NCI-H2196 (cell line): ENCODE measurements around the gene COX7A2.

Source experiments
- DNase-seq: peaks from one replicate; lab custom pipeline; 2025; ENCODE audit not compliant: unreplicated experiment; lab: John Stamatoyannopoulos, UW

Gene COX7A2

GRCh38 chr6:75243333-75244062 is at the start of gene COX7A2:
Gene COX7A2 (minus strand): TSS chr6:75243801. CDS start chr6:75243734, 67 bp downstream.
- DNase-seq, result peak; percentile 94

- no peak for DNase-seq
Measured at GRCh38 chr6:75292555-75292954, 49.0 kb upstream of the COX7A2 start.

- DNase-seq, result no peak
Measured at GRCh38 chr6:75291744-75292143, 48.1 kb upstream of the COX7A2 start.

GRCh38 chr6:75291331-75291730 is 47.7 kb upstream of the COX7A2 start:
- no peak for DNase-seq

- DNase-seq, result no peak
Measured at GRCh38 chr6:75290136-75290945, 46.7 kb upstream of the COX7A2 start.

GRCh38 chr6:75288023-75288422 is 44.4 kb upstream of the COX7A2 start:
- no peak for DNase-seq

GRCh38 chr6:75287424-75287823 is 43.8 kb upstream of the COX7A2 start:
- no peak for DNase-seq

- no peak for DNase-seq
Measured at GRCh38 chr6:75286955-75287354, 43.4 kb upstream of the COX7A2 start.

- peak; percentile 22 for DNase-seq
Measured at GRCh38 chr6:75285283-75285639, 41.7 kb upstream of the COX7A2 start.

GRCh38 chr6:75284632-75285282 is 41.2 kb upstream of the COX7A2 start, which contains the start of gene TMEM30A:
Gene TMEM30A (minus strand): TSS chr6:75284792. CDS start chr6:75284638, 154 bp downstream.
- peak; percentile 97 for DNase-seq

GRCh38 chr6:75283907-75284631 is 40.5 kb upstream of the COX7A2 start:
- DNase-seq, result peak; percentile 47

GRCh38 chr6:75282706-75283105 is 39.1 kb upstream of the COX7A2 start:
- DNase-seq, result no peak

- DNase-seq, result no peak
Measured at GRCh38 chr6:75281653-75282052, 38.1 kb upstream of the COX7A2 start.

- DNase-seq, result no peak
Measured at GRCh38 chr6:75280131-75280855, 36.7 kb upstream of the COX7A2 start.

GRCh38 chr6:75279418-75279817 is 35.8 kb upstream of the COX7A2 start:
- no peak for DNase-seq

- no peak for DNase-seq
Measured at GRCh38 chr6:75278474-75279077, 35.0 kb upstream of the COX7A2 start.

- DNase-seq, result no peak
Measured at GRCh38 chr6:75275067-75275466, 31.5 kb upstream of the COX7A2 start.

- DNase-seq, result no peak
Measured at GRCh38 chr6:75273009-75273408, 29.4 kb upstream of the COX7A2 start.

GRCh38 chr6:75272145-75272840 is 28.7 kb upstream of the COX7A2 start:
- DNase-seq, result no peak
